ENCODE results near the gene OXER1.

OXER1 gene

DNA sequence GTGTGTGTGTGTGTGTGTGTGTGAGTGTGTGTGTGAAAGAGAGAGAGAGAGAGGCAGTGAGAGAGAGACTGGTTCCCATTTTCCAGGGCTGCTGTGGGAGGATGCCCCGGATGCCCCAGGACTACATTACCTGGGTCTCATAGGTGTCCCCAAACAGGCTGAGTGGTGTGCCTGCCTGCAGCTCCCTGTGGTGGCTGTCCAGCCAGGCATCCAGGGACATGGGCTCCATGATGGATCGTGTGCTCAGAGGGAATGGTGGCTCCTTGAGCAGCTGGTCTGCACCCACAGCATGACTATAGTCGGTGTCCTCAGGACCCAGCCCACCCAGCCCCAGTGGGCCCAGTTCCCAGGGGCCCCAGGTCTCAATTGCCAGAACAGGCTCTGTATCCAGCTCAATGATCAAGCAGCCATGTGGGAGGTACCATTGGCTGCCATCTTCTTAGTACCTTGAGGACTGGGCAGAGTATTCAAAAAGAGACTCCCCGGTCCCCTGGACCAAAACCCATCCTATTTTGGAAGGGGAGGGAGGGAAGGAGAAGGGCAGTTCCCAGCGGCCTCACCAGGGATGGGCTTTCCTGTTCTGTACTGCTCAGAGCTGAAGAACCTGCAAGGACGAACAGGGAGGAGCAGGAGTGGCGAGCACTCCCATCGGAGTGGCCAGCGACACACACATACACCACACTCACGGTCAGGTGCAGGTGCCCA lies 5.8 kb upstream of the OXER1 start:
- no peak for DNase-seq (ENCODE audit: low spot score)

DNA sequence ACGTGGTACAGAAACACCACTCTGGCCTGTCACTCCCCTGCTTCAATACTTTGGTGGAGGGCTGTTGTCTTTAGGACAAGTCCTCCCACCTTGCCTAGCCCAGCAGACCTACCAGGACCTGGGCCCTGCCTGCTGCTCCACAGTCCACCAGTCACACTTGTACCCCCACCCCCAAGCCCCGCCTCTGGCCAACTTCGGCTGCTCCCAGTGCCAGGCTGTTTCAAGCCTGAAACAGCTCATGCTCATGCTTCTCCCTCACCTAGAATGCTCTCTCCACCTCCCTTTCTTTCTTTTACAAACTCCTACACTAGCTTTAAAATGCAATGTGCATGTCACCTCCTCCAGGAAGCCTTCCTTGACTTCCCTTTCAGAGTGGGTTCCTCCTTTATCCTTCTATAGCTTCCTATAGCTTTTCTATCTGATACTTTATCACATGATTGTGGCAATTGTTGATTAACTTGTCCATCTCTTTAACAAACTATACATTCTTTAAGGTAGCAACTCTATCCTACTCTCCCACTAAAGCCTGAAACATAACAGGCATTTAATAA lies 4.8 kb upstream of the OXER1 start:
- DNase-seq (ENCODE audit: low spot score) = no peak

DNA sequence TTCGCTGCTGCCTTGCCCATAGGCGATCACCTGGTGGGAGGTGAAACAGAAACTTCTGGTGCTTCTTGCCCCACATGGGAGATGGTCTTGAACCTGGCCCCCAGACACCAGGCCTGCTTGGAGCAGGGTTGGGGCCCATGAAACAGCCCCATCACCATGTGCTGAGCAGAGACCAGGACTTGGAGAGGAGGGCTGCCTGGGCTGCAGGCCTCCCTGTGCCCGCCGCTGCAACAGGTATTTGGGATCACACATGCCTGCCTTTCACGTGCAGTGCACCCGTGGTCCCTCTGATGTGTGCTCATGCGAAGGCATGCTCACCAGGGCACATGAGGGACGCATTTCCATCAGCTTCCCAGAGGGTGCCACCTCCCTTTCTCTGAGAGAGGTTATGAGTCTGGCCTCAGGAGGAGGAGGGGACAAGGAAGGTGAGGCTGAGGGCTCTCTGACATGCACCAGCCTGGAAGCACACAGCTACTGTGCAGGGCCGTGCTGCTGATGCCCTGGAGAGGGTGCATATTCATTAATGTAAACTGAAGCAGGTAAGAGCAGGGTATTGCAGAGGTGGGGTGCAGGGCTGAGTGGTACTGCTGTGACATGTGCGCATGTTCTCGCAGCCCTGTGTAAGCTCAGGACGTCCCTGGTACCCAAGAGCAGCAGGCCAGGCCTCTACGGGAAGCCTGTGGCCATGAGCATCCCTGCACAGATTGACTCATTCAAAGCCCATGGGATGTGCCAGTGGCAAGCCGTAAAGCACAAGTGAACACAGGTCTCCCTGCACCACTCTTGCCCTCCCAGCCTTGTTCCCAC lies 4.2 kb upstream of the OXER1 start:
- no peak for DNase-seq (ENCODE audit: low spot score)

DNA sequence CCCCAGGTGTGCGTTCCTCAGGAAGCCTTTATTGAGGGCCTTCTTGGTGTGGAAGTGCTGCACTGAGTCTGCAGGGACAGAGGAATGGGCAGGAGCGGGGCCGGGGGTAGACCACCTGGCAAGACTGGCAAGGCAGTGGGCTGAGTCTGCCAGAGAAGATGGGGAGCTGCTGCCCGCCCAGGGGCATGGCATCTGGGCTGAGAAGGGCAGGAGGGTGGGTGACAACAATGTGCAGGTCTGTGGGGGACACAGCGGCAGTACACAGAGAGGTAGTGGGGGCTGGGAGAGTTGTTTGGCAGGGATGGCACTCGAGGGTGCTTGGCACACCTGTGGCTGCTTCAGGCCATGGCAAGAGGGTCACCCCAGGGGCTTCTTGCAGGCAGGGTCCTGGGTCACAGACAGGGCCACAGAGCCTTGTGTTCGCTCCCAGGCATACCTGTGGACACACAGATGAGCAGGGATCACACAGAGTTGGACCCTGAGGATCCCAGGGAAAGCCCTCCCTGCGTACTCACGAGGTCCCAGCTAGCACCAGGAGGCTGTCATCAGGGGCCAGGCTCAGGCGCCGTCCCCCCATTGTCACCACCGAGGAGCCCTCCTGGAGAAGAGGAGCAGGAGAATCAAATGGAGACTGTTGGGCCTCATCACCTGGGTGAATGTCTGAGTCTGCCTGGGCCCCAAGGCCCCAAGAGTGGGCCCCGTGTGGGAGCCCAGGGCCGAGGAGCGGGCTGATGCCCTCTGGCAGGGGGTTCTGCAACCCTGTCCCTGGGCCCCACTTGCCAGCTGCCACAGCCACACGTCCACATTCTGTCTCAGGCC lies 3.4 kb upstream of the OXER1 start:
- DNase-seq (ENCODE audit: low spot score) = no peak

DNA sequence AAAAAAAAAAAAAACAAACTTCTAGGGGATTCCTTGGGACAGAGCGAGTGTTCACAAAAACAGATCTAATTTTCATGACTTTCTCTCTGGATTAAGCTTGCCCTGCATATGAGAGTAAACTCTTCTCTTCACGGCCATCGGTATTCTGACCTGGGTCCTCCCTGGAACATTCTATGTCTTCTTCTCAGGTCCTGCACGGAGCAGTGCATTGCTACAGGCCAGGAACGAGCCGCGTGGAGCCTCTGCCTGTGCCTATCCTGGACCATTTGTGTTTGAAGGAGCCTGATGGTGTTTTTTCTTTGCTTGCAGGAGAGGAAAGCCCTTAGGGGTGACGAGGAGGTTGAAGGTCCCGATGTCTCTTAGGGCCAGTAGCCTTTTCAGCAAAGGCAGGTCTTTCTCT lies 1.8 kb upstream of the OXER1 start:
- DNase-seq (ENCODE audit: low spot score) = no peak

DNA sequence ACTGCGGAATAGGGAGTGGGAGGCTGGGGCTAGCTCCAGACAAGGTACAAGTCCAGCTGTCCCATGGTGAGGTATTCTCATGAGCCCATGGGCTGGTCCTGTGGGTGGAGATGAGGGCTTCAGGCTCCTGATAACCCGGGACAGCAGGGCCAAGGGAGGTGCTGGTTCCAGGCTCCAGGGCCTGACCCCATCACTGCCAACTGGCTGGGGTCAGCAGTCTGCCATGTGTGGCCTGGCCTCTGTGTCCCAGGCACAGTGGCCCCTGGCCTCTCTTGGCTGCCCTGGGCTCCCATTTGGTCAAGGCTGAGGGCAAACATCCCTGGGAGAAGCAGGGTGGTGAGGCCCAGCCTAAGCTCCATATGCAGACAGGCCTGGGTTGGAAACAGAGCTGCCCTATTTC lies 966 bp upstream of the OXER1 start:
- no peak for DNase-seq (ENCODE audit: low spot score)

DNA sequence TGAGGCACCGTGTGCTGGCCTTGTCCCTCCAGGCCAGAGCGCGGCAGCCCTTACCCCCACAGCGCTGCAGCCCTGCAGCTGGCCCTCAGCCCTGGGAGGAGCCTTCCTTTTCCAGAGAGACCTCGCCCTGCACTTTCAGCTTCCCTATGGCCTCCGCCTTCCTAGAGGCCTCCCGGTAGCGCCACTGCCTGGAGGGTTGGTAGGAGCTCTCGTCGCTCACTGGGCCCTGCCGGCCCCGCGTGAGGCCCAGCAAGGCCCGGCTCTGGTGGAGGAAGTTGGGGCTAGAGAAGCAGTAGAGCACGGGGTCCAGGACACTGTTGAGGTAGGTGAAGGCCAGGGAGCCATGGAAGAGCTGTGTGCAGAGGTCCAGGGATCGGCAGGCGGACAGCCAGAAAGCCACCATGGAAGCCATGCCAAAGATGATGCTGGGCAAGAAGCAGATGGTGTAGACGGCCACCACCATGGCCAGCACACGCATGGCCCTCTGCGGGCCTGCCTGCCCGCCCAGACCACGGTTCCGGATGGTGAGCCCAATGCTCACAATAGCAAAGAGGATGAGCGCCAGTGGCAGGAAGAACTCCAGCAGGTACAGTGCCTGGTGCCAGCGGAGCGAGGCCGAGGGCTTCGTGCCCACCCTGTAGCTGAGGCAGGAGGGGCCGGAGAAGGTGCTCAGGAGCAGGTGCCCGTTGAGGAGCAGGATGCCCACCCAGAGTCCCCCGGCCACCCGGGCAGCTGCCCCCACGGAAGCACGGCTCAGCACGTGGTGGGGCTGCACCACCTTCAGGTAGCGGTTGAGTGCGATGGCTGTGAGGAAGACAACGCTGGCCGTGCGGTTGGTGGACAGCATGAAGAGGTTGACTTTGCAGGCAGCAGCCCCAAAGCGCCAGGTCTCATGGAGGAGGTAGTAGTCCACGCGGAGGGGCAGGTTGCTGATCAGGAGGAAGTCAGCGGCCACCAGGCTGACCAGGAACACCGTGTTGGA lies 821 bp downstream of the OXER1 start:
- no peak for DNase-seq (ENCODE audit: low spot score)

DNA sequence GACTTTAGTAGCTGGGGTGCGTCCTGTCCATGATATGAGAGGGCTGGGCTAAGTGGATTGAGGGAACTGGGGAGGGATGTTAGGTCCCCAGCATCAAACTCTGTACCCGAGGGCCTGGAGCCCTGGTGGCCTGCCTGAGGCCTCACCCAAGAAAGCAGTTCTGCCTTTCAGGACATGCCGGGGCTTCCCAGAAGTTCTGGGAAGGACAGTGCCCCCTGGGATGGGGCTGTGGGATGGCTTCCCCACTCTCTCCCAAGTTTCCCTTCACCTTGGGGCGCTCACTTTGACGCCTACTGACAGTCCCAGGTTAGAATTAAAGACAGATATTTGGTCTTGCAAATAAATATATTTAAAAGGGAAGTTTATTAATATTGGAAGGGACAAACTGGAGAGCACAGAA lies 1.8 kb downstream of the OXER1 start:
- no peak for DNase-seq (ENCODE audit: low spot score)

DNA sequence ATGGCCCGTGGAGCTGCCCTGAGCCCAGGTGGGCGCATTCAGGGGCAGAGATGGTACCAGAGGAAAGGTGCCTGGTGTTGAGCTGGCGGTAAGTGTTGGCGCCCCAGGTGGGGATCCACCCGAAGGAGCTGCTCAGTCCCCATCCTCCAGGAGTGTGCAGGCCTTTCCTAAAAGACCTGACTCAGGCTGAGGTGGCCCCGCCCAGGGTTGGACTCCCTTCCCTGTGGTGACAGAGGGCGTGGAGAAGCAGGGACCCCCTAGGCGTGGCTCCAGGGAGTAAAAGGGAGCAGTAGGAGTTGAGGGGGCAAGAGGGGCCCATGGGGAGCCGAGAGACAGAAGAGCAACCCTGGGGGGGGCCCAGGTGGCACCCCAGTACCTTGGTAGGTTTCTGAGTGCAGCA lies 2.4 kb downstream of the OXER1 start:
- DNase-seq (ENCODE audit: low spot score) = no peak

DNA sequence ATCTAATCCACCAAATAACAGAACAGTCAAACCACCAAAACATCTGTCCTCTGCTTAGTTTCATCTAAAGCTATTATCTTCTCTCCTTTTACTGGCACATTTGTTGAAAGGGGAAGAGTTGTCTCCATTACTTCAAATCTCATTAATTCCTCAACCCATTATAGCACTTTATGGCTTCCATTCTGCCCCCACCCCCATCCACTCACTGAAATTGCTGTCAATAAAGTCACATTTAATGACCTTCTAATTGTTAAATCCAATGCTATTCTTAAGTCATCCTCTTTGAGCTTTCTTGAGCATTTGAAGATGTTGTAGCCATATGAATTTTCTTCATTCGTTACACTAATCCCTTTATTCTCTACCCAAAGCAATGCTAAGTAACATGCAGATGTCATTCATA lies 5.2 kb downstream of the OXER1 start:
- no peak for DNase-seq (ENCODE audit: low spot score)

DNA sequence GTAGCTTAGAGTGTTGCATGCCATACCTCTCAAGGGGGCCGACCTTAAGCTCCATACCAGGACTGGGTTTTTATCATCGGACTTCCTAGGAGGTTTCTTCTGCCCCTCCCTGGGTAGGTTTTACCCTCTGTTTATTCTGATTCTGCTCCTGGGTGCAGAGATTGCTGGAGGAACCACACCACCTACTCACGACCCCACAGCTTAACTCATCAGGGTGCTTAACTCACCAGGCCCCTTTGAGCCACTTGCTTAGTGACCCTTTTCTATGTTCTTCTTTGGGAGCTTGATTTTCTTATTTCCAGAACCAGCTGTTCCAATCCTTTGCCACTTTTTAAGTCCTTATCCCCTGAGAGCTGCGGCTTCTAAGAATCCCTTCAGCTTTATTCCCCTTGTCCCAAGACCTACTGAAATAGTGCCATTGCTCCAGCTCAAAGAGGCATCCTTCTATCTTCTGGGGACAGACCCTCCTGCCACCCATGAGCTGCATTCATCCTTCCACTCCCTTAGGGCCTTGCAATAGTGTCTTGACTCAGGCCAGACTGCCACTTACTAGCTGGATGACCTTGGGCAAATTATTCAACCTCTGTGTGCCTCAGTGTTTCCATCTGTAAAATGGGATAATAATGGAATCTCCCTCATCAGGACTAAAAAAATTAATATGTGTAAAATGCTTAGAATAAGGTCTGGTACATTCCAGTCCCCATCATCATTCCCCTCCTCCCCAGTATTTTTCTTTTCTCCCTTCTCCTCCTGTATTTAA lies 5.8 kb downstream of the OXER1 start:
- DNase-seq (ENCODE audit: low spot score) = no peak

DNA sequence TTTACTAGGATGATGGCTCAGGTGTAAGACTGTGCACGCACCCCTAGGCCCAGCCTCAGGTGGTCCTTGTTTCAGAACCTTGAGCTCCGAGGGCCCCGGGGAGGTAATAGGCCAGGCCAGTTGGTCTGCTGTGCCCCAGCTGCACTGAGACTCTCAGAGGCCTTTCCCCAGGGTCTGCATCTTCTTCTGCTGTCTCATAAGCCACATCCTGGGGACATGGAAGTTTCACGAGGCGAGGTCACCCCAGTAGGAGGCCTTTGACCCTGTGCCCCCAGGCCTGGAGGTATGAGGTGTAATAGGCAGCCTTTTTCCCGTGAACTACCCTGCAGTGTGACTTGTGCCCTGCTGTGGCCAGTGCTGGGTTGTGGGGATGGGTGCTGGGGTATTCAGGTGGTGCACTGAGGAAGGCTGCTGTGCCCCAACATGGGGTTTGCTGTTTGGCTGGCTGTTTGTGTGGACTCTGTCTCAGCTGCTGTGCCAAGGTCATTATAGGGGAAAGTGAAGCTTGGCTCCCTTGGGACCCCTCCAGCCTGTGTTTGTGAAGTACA lies 6.9 kb downstream of the OXER1 start:
- DNase-seq (ENCODE audit: low spot score) = no peak

DNA sequence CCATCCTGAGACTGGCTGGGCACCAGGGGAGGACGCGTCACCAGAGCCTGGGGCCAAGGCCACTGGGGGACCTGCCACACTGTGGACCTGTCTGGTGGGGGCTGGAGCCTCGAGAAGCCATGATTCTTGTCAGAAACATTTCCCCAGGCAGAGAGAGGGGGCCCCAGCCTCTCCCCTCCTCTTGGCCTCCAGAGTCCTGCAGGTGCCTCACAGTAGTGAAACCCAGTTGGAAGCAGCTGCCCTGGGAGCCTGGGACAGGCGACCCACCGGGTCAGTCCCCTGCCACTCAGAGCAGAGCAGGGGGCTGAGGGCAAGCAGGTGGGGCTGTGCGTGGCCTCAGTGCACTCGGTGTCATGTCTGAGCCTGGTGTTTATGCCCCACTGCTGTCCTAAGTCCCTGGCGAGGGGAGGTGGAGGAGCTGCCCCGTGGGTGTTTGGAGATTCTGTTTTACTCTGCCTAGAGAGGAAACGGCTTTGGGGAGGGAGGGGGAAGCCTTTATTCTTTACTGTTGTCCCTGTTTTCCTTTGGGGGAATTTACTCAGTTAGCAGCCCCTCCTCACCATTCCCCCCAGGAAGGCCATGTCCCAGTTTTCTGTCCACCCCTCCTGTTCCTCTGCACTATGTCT lies 7.7 kb downstream of the OXER1 start:
- no peak for DNase-seq (ENCODE audit: low spot score)

DNA sequence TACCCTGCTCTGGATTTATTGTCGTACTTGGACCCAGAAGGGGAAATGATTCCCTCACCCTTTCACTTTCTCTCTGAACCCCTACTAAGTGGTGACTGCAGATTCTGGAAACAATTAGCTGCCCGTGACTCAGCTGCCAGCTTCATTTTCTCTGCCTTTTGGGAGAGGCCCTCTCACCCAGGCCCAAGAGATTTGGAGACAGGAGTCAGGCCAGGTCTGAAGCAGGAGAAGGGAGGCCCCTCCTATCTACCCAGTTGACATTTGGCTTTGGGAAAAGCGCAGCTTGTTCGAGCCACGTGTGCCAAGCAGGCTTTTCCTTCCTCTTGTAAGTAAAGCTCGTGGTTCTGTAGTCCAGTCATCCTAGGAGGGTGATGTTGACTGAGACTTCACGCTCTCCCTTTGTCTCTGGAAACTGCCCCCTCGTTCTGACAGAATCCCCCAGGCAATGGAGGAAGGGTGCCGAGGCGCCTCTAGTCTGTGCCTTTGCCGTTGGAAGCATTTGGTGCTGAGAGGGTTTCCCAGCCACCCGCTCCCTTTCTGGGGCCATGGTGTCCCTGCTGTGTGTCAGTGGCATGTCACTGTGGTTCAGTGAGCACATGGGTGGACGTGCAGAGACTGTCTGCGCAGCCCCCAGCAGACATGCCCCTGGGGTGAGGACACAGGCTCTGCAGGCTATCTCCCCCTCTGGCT lies 8.6 kb downstream of the OXER1 start:
- DNase-seq (ENCODE audit: low spot score) = no peak

DNA sequence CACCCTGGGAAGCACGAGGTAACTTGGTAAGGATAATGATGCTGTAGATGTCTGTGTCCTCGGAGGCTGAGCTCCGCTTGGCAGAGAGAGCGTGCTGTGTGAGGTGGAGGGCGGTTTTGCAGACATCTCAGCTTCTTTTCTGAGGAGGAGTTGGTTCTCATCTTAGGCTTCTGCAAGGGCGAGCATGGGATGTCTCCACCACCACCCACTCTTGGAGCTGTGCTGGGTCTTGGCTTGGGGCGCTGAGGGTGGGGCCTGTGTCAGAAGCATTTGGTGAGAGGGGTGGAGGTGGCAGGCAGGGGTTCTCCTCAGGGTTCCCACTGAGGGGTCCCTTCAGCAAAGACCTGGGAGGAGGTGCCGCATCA lies 9.2 kb downstream of the OXER1 start:
- no peak for DNase-seq (ENCODE audit: low spot score)

DNA sequence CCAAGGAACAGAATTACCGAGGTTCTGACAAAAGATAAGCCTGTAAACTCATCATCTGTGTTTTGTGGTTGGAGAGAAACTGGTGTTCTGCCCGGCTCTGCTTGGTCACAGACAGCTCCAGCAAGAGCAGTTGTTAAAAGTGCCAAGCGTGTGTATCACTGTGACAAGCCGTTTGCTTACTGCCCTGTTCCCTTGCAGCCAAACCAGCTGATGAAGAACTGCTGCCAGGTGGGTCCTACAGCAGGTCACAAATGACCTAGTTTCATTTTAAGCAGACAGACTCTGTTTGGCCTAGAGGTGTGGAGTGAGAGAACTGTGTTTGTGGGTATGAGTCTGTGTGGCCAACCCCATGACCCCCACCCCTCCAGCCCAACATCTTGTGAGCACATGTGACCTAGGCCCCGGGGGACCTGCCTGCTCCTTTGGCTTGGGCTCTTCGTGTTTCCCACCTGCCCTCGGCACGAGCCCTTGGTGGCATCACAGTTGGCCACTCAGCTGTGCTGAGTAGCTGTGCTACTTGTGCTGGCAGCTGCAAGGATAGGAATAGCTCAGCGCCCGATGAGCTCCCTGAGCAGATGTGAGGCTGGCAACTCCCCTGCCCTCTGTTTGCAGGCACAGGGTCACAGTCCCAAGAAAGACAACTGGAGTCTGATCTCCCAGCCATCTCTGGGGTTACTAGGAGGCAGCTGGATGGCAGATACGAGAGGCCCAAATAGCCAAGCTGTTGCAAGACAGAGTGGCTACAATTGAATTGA lies 9.7 kb downstream of the OXER1 start:
- no peak for DNase-seq (ENCODE audit: low spot score)

DNA sequence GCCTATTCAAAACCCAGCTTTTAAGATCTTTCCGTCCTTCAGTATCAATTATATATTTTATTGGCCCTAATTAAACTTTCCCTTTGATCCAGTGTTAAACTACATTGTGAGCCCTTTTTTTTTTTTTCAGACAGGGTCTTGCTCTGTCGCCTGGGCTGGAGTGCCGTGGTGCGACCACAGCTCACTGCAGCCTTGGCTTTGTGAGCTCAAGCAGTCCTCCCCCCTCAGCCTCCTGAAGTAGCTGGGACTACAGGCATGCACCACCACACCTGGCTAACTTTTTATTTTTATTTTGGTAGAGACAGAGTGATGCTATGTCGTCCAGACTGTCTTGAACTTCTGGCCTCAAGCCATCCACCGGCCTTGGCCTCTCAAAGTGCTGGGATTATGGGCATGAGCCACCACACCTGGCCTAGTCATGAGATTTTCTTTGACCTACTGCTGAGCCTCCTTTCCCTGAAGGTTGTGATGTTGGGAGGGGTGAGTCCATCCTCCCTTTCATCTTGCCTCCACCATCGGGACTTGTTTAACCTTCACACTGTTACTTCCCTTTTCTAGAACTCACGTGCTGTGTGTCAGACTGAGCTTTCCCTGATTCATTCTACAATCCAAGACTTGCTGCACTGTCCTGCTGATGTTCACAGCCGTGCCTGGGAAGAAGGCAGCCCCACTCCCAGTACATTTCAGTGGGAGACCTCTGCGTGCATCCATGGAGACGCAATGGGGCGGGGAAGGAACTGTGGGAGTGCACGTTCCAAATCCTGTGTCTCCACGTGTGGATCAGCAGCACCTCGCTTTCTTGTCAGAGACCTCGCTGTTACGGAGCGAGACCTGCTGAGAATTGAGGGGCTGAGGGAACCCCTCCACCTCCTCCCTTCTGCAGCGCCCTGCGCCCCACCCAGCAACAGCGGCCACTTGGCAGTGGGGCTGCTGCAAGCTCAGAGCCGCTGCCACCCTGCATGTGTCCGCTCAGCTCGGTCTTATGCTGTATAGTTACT lies 10.8 kb downstream of the OXER1 start:
- no peak for DNase-seq (ENCODE audit: low spot score)
